CD4-positive, alpha-beta T cell (primary cell): ENCODE data around the gene DCP2. TPM values are rescaled to one million over a fixed set of nuclear protein-coding genes. Genes with fewer than 3 reads are reported as not detected.

Experiments used
- ATAC-seq: fragments of 200-7000 bp; cut with Tn5 transposase; one replicate; pipeline ENCODE4 v1.10.0; 2022; ENCODE audit warnings: mild to moderate bottlenecking; ENCODE audit not compliant: poor library complexity
- CTCF ChIA-PET: fragments of 350-600 bp; sonication (Branson Sonifier 250); formaldehyde crosslinking; loops from one replicate; lab custom pipeline; 2021; ENCODE audit warnings: antibody characterized with exemption, inconsistent platforms; lab: Charles Lee
- POLR2A ChIA-PET: fragments of 350-600 bp; sonication (Branson Sonifier 250); formaldehyde crosslinking; loops from one replicate; lab custom pipeline; 2021; ENCODE audit warnings: antibody characterized with exemption, inconsistent platforms; lab: Charles Lee
- DNase-seq, 14 experiments: peaks; one replicate each; pipeline ENCODE4 v3.0.0-alpha.2; 2013 to 2020; ENCODE audit warnings: mixed read lengths in 2 of 14
- H3K27ac ChIP-seq, 2 donors: one replicate each; pipeline versions ENCODE4 v1.5.1 to v1.7.0; 2013; ENCODE audit warnings: low read length in 2 of 2, low read depth in 1 of 2, mild to moderate bottlenecking in 1 of 2
- H3K27me3 ChIP-seq, 2 experiments: 1 replicate in 1 of 2; 2 replicates in 1 of 2; pipeline versions ENCODE4 v1.6.1 to v1.7.0; 2013; ENCODE audit warnings: low read length in 2 of 2, control low read depth in 1 of 2, mild to moderate bottlenecking in 1 of 2, moderate library complexity in 1 of 2; ENCODE audit not compliant: insufficient read depth in 2 of 2, control insufficient read depth in 1 of 2
- H3K36me3 ChIP-seq: one replicate; pipeline ENCODE4 v1.6.1; 2013; ENCODE audit warnings: low read length, control low read depth; ENCODE audit not compliant: insufficient read depth
- H3K4me1 ChIP-seq: one replicate; pipeline ENCODE4 v1.6.1; 2013; ENCODE audit warnings: low read length, control low read depth; ENCODE audit not compliant: insufficient read depth
- H3K4me3 ChIP-seq: one replicate; pipeline ENCODE4 v1.5.1; 2013; ENCODE audit warnings: mild to moderate bottlenecking, low read length, moderate library complexity
- H3K9me3 ChIP-seq, 2 experiments: 1 replicate in 1 of 2; 2 replicates in 1 of 2; pipeline versions ENCODE4 v1.6.1 to v1.7.0; 2013; ENCODE audit warnings: low read length in 2 of 2, mild to moderate bottlenecking in 2 of 2, control low read depth in 1 of 2, moderate library complexity in 1 of 2; ENCODE audit not compliant: control insufficient read depth in 1 of 2, insufficient read depth in 1 of 2
- H3K27ac Mint-ChIP-seq: one replicate; pipeline ENCODE4 v1.8.0; 2020; ENCODE audit warnings: mixed read lengths
- H3K27me3 Mint-ChIP-seq: one replicate; pipeline ENCODE4 v1.8.0; 2021; ENCODE audit warnings: mixed read lengths
- H3K36me3 Mint-ChIP-seq: one replicate; pipeline ENCODE4 v1.8.0; 2021; ENCODE audit warnings: low read depth, mixed read lengths
- H3K4me1 Mint-ChIP-seq: one replicate; pipeline ENCODE4 v1.8.0; 2021; ENCODE audit warnings: low read depth, mixed read lengths
- H3K4me3 Mint-ChIP-seq: one replicate; pipeline ENCODE4 v1.8.0; 2020; ENCODE audit warnings: mild to moderate bottlenecking, mixed read lengths
- H3K9me3 Mint-ChIP-seq: one replicate; pipeline ENCODE4 v1.8.0; 2020; ENCODE audit warnings: mixed read lengths
- intact Hi-C, 2 experiments: fragments of 100-400 bp; cut with DNase I in 1 of 2; cut with micrococcal nuclease in 1 of 2; formaldehyde crosslinking; loops; one replicate each; pipeline versions ENCODE4 v1.15.1 to v1.9.0; 2023 to 2025; cut with DNase I, micrococcal nuclease
- total RNA-seq, 174 experiments: library from RNA in 2 of 174; stranded (reverse) in 2 of 174; gene quantifications; one replicate each; pipeline ENCODE4 v1.2.3 and lab custom pipeline; 2021 to 2026
- TF ChIP-seq, protein P1 (sequence below): fragments of 200-600 bp; IDR thresholded peaks from one replicate; pipeline ENCODE4 v1.8.0; 2022; ENCODE audit warnings: antibody characterized with exemption, mild to moderate bottlenecking

The DCP2 gene
- total RNA-seq, 2 experiments from 2014 or later, result 86.3 to 87.1 TPM

DNA sequence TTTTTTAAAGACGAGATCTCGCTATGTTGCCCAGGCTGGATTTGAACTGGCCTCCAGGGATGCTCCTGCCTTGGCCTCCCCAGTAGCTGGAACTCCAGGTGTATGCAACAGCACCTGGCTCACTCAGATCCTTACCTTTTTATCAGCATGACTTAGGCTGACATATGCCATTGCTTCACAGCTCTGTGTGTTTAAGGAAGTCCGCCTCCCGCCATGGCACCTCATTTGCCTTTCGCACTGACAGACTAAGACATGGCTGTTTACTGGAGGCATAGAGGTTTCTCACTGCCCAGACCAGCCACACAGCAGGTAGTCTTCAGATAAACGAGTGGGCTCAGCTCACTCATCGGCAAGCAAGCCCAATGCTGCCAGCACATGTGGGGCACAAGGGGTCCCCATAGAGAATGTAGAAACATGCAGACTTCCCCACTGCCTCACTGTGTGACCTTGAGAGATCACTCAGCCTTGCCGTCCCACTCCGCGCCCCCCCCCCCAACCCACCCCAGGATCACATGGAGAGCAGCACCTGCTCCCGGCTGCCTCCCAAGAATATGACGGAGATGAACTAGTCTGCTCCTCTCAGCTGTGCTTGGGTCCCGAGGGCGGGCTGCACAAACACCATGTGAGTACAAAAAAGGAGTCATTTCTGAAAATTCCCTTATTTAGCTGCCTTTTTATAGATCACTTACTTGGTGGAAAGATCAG lies 62.8 kb downstream of the DCP2 start:
- Mint-ChIP-seq H3K4me3 (no peak overlapping the region), H3K27me3 (no peaks in the 10 kb centered on the region), H3K4me1 (peaks cover 7% of the 10 kb centered on the region), H3K27ac (no peak overlapping the region), H3K9me3 (no peaks in the 10 kb centered on the region), H3K36me3 (no peaks in the 10 kb centered on the region)
- Histone ChIP-seq H3K27ac (no peak overlapping the region), H3K36me3 (no peaks in the 10 kb centered on the region), H3K4me1 (peaks cover 4% of the 10 kb centered on the region), H3K27me3 (no peaks in the 10 kb centered on the region), H3K9me3 (no peaks in the 10 kb centered on the region), H3K4me3 (no peak overlapping the region)
- POLR2A ChIA-PET, result interaction anchor here (1.2 kb wide), 1 partner anchor 89 kb away, joined by 3 read pairs; no protein-coding TSS in a partner anchor
- TF ChIP-seq, protein P1, sequence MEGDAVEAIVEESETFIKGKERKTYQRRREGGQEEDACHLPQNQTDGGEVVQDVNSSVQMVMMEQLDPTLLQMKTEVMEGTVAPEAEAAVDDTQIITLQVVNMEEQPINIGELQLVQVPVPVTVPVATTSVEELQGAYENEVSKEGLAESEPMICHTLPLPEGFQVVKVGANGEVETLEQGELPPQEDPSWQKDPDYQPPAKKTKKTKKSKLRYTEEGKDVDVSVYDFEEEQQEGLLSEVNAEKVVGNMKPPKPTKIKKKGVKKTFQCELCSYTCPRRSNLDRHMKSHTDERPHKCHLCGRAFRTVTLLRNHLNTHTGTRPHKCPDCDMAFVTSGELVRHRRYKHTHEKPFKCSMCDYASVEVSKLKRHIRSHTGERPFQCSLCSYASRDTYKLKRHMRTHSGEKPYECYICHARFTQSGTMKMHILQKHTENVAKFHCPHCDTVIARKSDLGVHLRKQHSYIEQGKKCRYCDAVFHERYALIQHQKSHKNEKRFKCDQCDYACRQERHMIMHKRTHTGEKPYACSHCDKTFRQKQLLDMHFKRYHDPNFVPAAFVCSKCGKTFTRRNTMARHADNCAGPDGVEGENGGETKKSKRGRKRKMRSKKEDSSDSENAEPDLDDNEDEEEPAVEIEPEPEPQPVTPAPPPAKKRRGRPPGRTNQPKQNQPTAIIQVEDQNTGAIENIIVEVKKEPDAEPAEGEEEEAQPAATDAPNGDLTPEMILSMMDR, result no peak
- ATAC-seq (no peak), DNase-seq (no peak)
- intact Hi-C loops, result no loop called here
- CTCF ChIA-PET, result no interaction called here

DNA sequence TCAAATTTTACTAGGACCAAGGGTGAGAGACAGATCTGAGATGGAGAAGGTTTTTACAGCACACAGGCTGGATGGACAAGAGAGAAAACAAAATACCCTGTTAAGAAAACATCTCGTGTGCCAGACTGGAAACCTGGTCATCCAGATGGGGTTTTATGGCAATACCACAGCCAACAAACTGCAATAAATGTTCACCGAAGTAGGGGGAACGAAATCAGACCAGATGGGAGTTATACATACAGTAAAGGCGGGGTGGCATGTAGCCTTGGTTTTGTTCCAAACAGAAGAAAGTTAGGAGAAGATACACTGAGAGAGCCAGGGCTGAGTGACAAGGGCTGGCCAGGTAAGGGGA lies 63.3 kb downstream of the DCP2 start:
- H3K27ac Mint-ChIP-seq, result no peak overlapping the region
- TF ChIP-seq, protein P1, result no peak
- POLR2A ChIA-PET, result no interaction called here
- H3K9me3 ChIP-seq, result no peaks in the 10 kb centered on the region
- H3K27me3 ChIP-seq, result no peaks in the 10 kb centered on the region
- no peaks in the 10 kb centered on the region for H3K9me3 Mint-ChIP-seq
- DNase-seq, result no peak
- H3K4me1 ChIP-seq, result peaks cover 4% of the 10 kb centered on the region
- peaks cover 7% of the 10 kb centered on the region for H3K4me1 Mint-ChIP-seq
- no peak overlapping the region for H3K4me3 Mint-ChIP-seq
- H3K27ac ChIP-seq, result no peak overlapping the region
- H3K27me3 Mint-ChIP-seq, result no peaks in the 10 kb centered on the region
- H3K36me3 ChIP-seq, result no peaks in the 10 kb centered on the region
- intact Hi-C loops, result no loop called here
- no peak for ATAC-seq
- CTCF ChIA-PET, result no interaction called here
- no peak overlapping the region for H3K4me3 ChIP-seq
- no peaks in the 10 kb centered on the region for H3K36me3 Mint-ChIP-seq

DNA sequence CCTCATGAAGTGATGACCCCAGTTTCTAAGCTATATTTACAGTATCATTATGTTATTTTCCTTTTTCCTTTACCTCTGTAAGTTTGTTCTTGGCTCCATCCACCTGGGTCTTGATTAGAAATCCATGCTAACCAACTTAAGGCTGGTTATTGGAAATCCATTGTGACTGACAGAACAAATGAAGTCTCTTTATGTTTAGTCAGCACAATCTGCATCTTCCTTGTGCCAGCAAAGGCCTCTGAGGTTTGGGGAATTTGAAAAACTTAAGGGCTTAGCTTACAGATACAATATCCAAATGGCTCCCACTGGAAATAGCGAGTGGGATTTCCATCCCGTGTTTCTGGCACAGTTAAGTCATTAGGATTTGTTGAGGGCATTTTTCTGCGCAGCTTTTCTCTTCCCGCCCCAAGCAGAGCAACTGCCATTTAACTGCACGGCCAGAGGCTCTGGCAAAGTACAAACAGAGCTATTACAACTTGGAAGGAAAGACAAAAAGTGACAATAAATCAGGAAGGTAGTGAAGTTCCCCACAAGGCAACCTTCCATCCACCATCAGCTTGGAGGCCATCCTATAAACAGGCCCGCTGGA lies 64.2 kb downstream of the DCP2 start:
- Histone ChIP-seq H3K27ac (no peak overlapping the region), H3K4me1 (peaks cover 4% of the 10 kb centered on the region), H3K36me3 (no peaks in the 10 kb centered on the region), H3K4me3 (no peak overlapping the region), H3K27me3 (no peaks in the 10 kb centered on the region), H3K9me3 (no peaks in the 10 kb centered on the region)
- TF ChIP-seq, protein P1, result no peak
- H3K36me3 Mint-ChIP-seq, result no peaks in the 10 kb centered on the region
- peaks cover 7% of the 10 kb centered on the region for H3K4me1 Mint-ChIP-seq
- H3K27ac Mint-ChIP-seq, result no peak overlapping the region
- no peak for ATAC-seq
- ChIA-PET CTCF (interaction anchor here (0.6 kb wide), 1 partner anchor 38 kb away, joined by 3 read pairs; no protein-coding TSS in a partner anchor), POLR2A (no interaction called here)
- no peak overlapping the region for H3K4me3 Mint-ChIP-seq
- intact Hi-C loops, result no loop called here
- no peak for DNase-seq
- H3K9me3 Mint-ChIP-seq, result no peaks in the 10 kb centered on the region
- no peaks in the 10 kb centered on the region for H3K27me3 Mint-ChIP-seq
